ENCODE data around the gene HIVEP3.

HIVEP3 gene

GRCh38 chr1:41712695-41713094, 206.0 kb downstream of the HIVEP3 start:
- no peaks in the 10 kb centered on the region for H3K36me3 ChIP-seq (ENCODE audit: control insufficient read depth, insufficient read depth, low read length)
- peaks cover 26% of the 10 kb centered on the region for H3K4me1 ChIP-seq (ENCODE audit: control insufficient read depth, insufficient read depth, low read length, poor library complexity, severe bottlenecking)
- no peak overlapping the region for H3K4me3 ChIP-seq (ENCODE audit: extremely low read depth, insufficient read depth, low read length, poor library complexity, severe bottlenecking)
- whole genome bisulfite sequencing, 2 experiments (ENCODE audit: insufficient coverage in 2 of 2), result 86 to 88% methylated on average over 4 to 5 of the region's 5 CpGs
- H3K9me3 ChIP-seq (ENCODE audit: control insufficient read depth, low read length), result no peaks in the 10 kb centered on the region
- H3K27ac ChIP-seq (ENCODE audit: low read depth, low read length, severe bottlenecking), result no peak overlapping the region

- no peaks in the 10 kb centered on the region for H3K36me3 ChIP-seq (ENCODE audit: control insufficient read depth, insufficient read depth, low read length)
These were observed 206.6 kb downstream of the HIVEP3 start for GRCh38 chr1:41712081-41712480.

GRCh38 chr1:41711581-41711980, 207.1 kb downstream of the HIVEP3 start:
- WGBS, 2 experiments (ENCODE audit: insufficient coverage in 2 of 2), result 95 to 96% methylated on average over 11 to 12 of the region's 12 CpGs
- no peak overlapping the region for H3K4me3 ChIP-seq (ENCODE audit: extremely low read depth, insufficient read depth, low read length, poor library complexity, severe bottlenecking)
- H3K9me3 ChIP-seq (ENCODE audit: control insufficient read depth, low read length), result no peaks in the 10 kb centered on the region
- peaks cover 26% of the 10 kb centered on the region for H3K4me1 ChIP-seq (ENCODE audit: control insufficient read depth, insufficient read depth, low read length, poor library complexity, severe bottlenecking)
- H3K36me3 ChIP-seq (ENCODE audit: control insufficient read depth, insufficient read depth, low read length), result no peaks in the 10 kb centered on the region
- no peak overlapping the region for H3K27ac ChIP-seq (ENCODE audit: low read depth, low read length, severe bottlenecking)

More at GRCh38 chr1:41712081-41712480, 206.6 kb downstream of the HIVEP3 start:
- 96 to 97% methylated on average over 11 to 12 of the region's 12 CpGs for WGBS, 2 experiments (ENCODE audit: insufficient coverage in 2 of 2)
- H3K27ac ChIP-seq (ENCODE audit: low read depth, low read length, severe bottlenecking), result no peak overlapping the region
- H3K4me3 ChIP-seq (ENCODE audit: extremely low read depth, insufficient read depth, low read length, poor library complexity, severe bottlenecking), result no peak overlapping the region
- peaks cover 26% of the 10 kb centered on the region for H3K4me1 ChIP-seq (ENCODE audit: control insufficient read depth, insufficient read depth, low read length, poor library complexity, severe bottlenecking)
- H3K9me3 ChIP-seq (ENCODE audit: control insufficient read depth, low read length), result no peaks in the 10 kb centered on the region

GRCh38 chr1:41710980-41711379, 207.7 kb downstream of the HIVEP3 start:
- H3K9me3 ChIP-seq (ENCODE audit: control insufficient read depth, low read length), result no peaks in the 10 kb centered on the region
- H3K4me1 ChIP-seq (ENCODE audit: control insufficient read depth, insufficient read depth, low read length, poor library complexity, severe bottlenecking), result peaks cover 26% of the 10 kb centered on the region
- no peak overlapping the region for H3K27ac ChIP-seq (ENCODE audit: low read depth, low read length, severe bottlenecking)
- no peaks in the 10 kb centered on the region for H3K36me3 ChIP-seq (ENCODE audit: control insufficient read depth, insufficient read depth, low read length)
- WGBS, 2 experiments (ENCODE audit: insufficient coverage in 2 of 2), result 88 to 90% methylated on average over 8 to 9 of the region's 9 CpGs
- no peak overlapping the region for H3K4me3 ChIP-seq (ENCODE audit: extremely low read depth, insufficient read depth, low read length, poor library complexity, severe bottlenecking)

GRCh38 chr1:41709873-41710272, 208.8 kb downstream of the HIVEP3 start:
- peaks cover 26% of the 10 kb centered on the region for H3K4me1 ChIP-seq (ENCODE audit: control insufficient read depth, insufficient read depth, low read length, poor library complexity, severe bottlenecking)
- H3K4me3 ChIP-seq (ENCODE audit: extremely low read depth, insufficient read depth, low read length, poor library complexity, severe bottlenecking), result no peak overlapping the region
- H3K27ac ChIP-seq (ENCODE audit: low read depth, low read length, severe bottlenecking), result no peak overlapping the region
- WGBS, 2 experiments (ENCODE audit: insufficient coverage in 2 of 2), result 94 to 98% methylated on average over 3 to 4 of the region's 4 CpGs
- H3K9me3 ChIP-seq (ENCODE audit: control insufficient read depth, low read length), result no peaks in the 10 kb centered on the region
- no peaks in the 10 kb centered on the region for H3K36me3 ChIP-seq (ENCODE audit: control insufficient read depth, insufficient read depth, low read length)

- H3K4me3 ChIP-seq (ENCODE audit: extremely low read depth, insufficient read depth, low read length, poor library complexity, severe bottlenecking), result no peak overlapping the region
- H3K27ac ChIP-seq (ENCODE audit: low read depth, low read length, severe bottlenecking), result no peak overlapping the region
- H3K9me3 ChIP-seq (ENCODE audit: control insufficient read depth, low read length), result no peaks in the 10 kb centered on the region
- 94 to 97% methylated on average over 3 to 4 of the region's 4 CpGs for WGBS, 2 experiments (ENCODE audit: insufficient coverage in 2 of 2)
- no peaks in the 10 kb centered on the region for H3K36me3 ChIP-seq (ENCODE audit: control insufficient read depth, insufficient read depth, low read length)
- peaks cover 21% of the 10 kb centered on the region for H3K4me1 ChIP-seq (ENCODE audit: control insufficient read depth, insufficient read depth, low read length, poor library complexity, severe bottlenecking)
These were observed 209.4 kb downstream of the HIVEP3 start for GRCh38 chr1:41709331-41709730.

- H3K4me1 ChIP-seq (ENCODE audit: control insufficient read depth, insufficient read depth, low read length, poor library complexity, severe bottlenecking), result peaks cover 11% of the 10 kb centered on the region
- no peak overlapping the region for H3K27ac ChIP-seq (ENCODE audit: low read depth, low read length, severe bottlenecking)
- no peak overlapping the region for H3K4me3 ChIP-seq (ENCODE audit: extremely low read depth, insufficient read depth, low read length, poor library complexity, severe bottlenecking)
- no peaks in the 10 kb centered on the region for H3K9me3 ChIP-seq (ENCODE audit: control insufficient read depth, low read length)
- no peaks in the 10 kb centered on the region for H3K36me3 ChIP-seq (ENCODE audit: control insufficient read depth, insufficient read depth, low read length)
- WGBS, 2 experiments (ENCODE audit: insufficient coverage in 2 of 2), result 93 to 100% methylated on average over 1 to 2 of the region's 2 CpGs
These were observed 210.4 kb downstream of the HIVEP3 start for GRCh38 chr1:41708332-41708731.

- 81 to 96% methylated on average over 2 to 4 of the region's 4 CpGs for WGBS, 2 experiments (ENCODE audit: insufficient coverage in 2 of 2)
- peaks cover 5% of the 10 kb centered on the region for H3K4me1 ChIP-seq (ENCODE audit: control insufficient read depth, insufficient read depth, low read length, poor library complexity, severe bottlenecking)
- no peaks in the 10 kb centered on the region for H3K9me3 ChIP-seq (ENCODE audit: control insufficient read depth, low read length)
- H3K27ac ChIP-seq (ENCODE audit: low read depth, low read length, severe bottlenecking), result no peak overlapping the region
- no peak overlapping the region for H3K4me3 ChIP-seq (ENCODE audit: extremely low read depth, insufficient read depth, low read length, poor library complexity, severe bottlenecking)
- no peaks in the 10 kb centered on the region for H3K36me3 ChIP-seq (ENCODE audit: control insufficient read depth, insufficient read depth, low read length)
These were observed 210.9 kb downstream of the HIVEP3 start for GRCh38 chr1:41707793-41708192.

GRCh38 chr1:41705798-41706197, 212.9 kb downstream of the HIVEP3 start:
- H3K36me3 ChIP-seq (ENCODE audit: control insufficient read depth, insufficient read depth, low read length), result no peaks in the 10 kb centered on the region
- WGBS, 2 experiments (ENCODE audit: insufficient coverage in 2 of 2), result 100% methylated on average over 1 of the region's 1 CpG
- H3K9me3 ChIP-seq (ENCODE audit: control insufficient read depth, low read length), result no peaks in the 10 kb centered on the region
- H3K27ac ChIP-seq (ENCODE audit: low read depth, low read length, severe bottlenecking), result no peak overlapping the region
- H3K4me3 ChIP-seq (ENCODE audit: extremely low read depth, insufficient read depth, low read length, poor library complexity, severe bottlenecking), result no peak overlapping the region
- peaks cover 5% of the 10 kb centered on the region for H3K4me1 ChIP-seq (ENCODE audit: control insufficient read depth, insufficient read depth, low read length, poor library complexity, severe bottlenecking)

- no peak overlapping the region for H3K4me3 ChIP-seq (ENCODE audit: extremely low read depth, insufficient read depth, low read length, poor library complexity, severe bottlenecking)
- H3K9me3 ChIP-seq (ENCODE audit: control insufficient read depth, low read length), result no peaks in the 10 kb centered on the region
- H3K27ac ChIP-seq (ENCODE audit: low read depth, low read length, severe bottlenecking), result no peak overlapping the region
- 91 to 92% methylated on average over 4 of the region's 4 CpGs for WGBS, 2 experiments (ENCODE audit: insufficient coverage in 2 of 2)
- H3K36me3 ChIP-seq (ENCODE audit: control insufficient read depth, insufficient read depth, low read length), result no peaks in the 10 kb centered on the region
- H3K4me1 ChIP-seq (ENCODE audit: control insufficient read depth, insufficient read depth, low read length, poor library complexity, severe bottlenecking), result no peaks in the 10 kb centered on the region
These were observed 214.5 kb downstream of the HIVEP3 start for GRCh38 chr1:41704196-41704595.

GRCh38 chr1:41702771-41703170, 216.0 kb downstream of the HIVEP3 start:
- 81 to 97% methylated on average over 2 to 3 of the region's 4 CpGs for WGBS, 2 experiments (ENCODE audit: insufficient coverage in 2 of 2)
- no peak overlapping the region for H3K4me3 ChIP-seq (ENCODE audit: extremely low read depth, insufficient read depth, low read length, poor library complexity, severe bottlenecking)
- H3K27ac ChIP-seq (ENCODE audit: low read depth, low read length, severe bottlenecking), result no peak overlapping the region
- H3K36me3 ChIP-seq (ENCODE audit: control insufficient read depth, insufficient read depth, low read length), result no peaks in the 10 kb centered on the region
- no peaks in the 10 kb centered on the region for H3K9me3 ChIP-seq (ENCODE audit: control insufficient read depth, low read length)
- no peaks in the 10 kb centered on the region for H3K4me1 ChIP-seq (ENCODE audit: control insufficient read depth, insufficient read depth, low read length, poor library complexity, severe bottlenecking)
